Fibroblast of gingiva (primary cell): Measurements from ENCODE around the gene KCTD19.
A peak's percentile ranks its signal among the peaks of the same experiment; 100 is the strongest.
"Not testable (repeated sequence)": the region's sequence is repeated elsewhere in the genome, so short reads cannot be mapped to it uniquely, and the experiment has no call there.

Experiments
- DNase-seq: peaks from one replicate; pipeline ENCODE4 v3.0.0-alpha.2; 2011; ENCODE audit warnings: low read depth

Gene KCTD19

DNA sequence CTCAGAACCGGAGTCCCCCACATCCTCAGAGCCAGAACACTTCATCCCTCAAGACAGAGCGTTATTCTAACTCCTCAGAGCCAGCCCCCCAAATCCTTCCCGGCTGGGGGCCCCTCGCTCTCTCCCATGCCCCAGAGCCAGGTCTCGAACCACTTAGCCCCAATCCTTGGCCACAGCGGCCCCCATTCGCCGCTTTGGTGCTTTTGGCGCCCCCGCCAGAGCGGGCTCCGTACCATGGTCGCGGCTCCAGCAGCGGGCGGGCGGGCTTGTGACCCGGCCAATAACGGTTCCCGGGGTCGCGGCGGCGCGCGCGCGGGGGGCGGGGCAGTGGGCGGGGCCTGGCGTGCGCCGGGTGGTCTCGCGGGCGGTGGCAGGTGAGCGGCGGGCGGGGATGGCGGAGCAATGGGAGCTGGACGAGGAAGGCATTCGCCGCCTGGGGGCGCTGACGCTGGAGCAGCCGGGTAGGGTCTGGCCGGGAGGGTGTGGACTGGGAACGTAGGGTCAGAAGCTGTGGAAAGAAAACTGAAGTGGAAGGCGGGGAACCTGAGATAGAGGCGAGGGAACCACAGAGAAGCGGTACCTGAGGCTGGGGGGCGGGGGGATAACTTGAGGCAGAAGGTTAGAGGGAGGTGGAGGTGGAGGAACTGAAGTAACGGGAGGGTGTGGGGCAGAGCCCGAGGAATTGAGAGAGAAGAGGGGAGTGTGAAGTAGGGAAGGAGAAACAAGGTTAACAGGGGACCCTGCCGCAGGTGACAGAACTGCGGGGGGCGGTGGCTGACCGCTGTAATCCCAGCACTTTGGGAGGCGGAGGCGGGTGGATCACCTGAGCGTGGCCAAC is at the start of gene KCTD19, which contains the start of gene LRRC36:
KCTD19 (minus strand) TSS at position 270 of the 838 bp plus-strand sequence; CDS start at position 236, 34 bp downstream.
LRRC36 (plus strand) TSS at position 344 of the 838 bp plus-strand sequence; CDS start at position 392, 48 bp downstream.
- DNase-seq: no peak

DNA sequence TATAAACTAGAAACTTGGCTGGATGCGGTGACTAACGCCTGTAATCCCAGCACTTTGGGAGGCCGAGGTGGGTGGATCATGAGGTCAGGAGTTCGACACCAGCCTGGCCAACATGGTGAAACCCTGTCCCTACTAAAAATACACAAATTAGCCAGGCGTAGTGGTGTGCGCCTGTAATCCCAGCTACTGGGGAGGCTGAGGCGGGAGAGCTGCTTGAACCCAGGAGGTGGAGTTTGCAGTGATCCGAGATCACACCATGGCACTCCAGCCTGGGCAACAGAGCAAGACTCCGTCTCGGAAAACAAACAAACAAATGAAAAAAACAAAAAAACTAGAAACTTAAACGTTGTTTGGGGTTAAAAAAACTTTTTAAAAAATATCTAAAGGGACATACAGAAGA is 49.5 kb upstream of the KCTD19 start:
- not testable (repeated sequence) for DNase-seq

DNA sequence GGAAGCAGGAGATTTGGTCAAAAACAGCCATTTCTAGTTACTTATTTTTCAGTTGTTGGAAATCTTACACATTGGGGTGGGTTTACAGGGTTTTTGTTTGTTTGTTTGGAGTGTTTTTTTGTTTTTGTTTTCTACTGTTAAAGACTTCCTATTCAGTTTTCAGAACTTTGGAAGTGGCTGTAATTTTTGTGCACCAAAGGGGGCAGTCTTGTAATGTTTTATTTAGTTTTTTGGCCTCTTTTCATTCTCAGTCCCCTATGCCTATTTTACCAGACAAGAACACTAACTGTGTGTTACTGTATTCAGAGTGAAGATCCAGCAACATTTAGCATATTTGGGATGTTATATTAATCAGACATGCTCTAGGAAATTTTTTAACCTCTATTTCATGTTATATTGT is 46.1 kb upstream of the KCTD19 start:
- peak; percentile 17 for DNase-seq

DNA sequence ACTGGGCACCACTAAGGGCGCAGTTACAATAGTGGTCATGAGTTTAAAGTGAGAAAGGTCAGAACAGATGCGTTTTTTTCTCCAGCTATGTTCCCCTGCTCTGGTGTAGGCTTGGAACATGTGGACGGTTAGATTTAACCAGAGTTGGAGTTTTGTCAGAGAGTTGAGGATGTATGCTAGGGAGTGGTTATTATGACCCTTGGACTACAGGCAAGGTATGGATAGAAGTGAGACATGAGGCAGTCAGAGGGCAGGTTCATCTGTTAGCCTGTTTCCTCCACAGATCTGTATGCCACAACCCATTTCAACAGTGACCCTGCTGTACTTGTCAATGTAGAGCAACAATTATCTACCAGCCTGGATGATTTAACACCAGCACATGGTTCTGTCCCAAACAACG is 44.1 kb upstream of the KCTD19 start:
- DNase-seq: no peak

DNA sequence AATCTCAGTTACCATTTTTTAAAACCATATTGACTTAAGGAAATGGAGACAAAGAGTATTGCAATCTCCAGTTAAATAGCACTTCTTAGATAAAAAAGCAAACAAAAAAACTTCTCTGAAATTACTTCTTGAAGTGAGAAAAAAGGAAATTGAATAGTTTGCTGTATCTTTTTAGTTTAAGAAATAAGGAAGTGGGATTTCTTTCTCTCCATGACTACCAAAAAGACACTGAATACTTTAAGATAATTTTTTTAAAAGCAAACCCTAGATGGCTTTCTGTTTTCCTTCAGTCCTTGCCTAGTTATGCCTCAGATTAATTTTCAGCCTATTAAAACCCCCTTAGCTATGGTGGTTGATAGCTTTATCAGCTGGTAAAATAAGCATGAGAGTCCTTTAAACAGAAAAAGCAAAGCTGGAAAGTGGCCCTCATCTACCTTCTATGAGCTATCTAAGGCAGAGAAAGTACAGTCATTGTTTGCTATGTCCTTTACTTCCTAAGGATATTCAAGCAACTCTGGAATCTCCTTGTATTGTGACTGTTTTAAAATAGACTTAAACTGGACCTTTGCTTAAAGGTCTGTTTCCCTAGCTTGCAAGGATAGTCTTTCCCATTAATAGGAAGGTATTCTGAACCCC is 38.2 kb upstream of the KCTD19 start:
- DNase-seq: no peak

DNA sequence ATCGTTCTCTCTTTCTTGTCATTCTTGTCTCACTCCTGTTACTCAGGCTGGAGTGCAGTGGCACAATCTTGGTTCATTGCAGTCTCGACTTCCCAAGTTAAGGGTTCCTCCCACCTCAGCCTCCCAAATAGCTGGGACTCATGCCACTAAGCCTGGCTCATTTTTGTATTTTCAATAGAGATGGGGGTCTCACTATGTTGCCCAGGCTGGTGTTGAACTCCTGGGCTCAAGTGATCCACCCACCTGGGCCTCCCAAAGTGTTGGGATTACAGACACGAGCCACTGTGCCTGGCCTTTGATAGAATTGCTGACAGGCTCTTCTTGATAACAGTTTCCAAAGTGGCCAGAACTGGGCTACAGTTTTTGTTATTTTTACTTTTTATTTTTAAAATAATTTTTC is 34.5 kb upstream of the KCTD19 start:
- no peak for DNase-seq

DNA sequence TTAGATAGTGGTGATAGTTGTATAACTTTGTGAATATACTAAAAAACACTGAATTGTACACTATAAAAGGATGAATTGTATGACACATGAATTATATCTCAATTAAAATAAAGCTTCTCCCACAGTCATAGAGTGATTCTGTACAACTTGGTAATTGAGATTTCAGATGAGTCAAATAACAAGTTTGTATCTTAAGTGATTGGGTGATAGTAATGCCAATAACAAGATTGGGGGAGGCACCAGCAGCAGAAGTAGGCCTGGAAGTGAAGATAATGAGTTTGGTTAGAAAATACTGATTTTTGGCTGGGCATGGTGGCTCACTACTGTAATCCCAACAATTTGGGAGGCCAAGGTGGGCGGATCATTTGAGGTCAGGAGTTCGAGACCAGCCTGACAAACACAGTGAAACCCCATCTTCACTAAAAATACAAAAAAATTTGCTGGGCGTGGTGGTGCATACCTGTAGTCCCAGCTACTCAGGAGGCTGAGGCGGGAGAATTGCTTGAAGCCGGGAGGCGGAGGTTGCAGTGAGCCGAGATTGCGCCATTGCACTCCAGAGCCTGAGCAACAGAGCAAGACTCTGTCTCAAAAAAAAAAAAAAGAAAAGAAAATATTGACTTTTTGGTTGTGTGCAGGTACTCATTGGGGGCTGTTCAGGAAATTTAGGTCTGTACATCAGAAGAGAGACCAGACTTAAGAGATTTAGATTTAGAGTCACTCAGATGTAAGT is 33.2 kb upstream of the KCTD19 start:
- DNase-seq: not testable (repeated sequence)

DNA sequence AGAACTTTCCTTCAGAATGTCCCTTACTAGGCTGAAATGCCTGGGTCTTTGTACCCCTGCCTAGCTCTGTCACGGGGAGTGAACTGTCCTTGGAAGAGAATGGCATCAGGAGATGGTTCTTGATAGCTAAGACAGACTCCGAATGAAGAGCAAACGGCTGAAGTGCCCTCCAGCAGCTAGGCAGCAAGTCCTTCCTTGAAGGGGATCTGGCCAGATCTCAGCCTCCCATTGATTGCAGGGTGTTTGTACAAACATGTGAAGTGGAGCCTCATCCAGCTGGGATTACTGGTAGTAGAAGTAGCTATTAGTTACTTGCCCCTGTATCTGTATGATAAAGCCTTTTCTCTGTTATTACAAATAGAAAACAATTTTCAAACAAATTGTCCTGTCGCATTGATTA is 31.0 kb upstream of the KCTD19 start:
- DNase-seq: no peak

DNA sequence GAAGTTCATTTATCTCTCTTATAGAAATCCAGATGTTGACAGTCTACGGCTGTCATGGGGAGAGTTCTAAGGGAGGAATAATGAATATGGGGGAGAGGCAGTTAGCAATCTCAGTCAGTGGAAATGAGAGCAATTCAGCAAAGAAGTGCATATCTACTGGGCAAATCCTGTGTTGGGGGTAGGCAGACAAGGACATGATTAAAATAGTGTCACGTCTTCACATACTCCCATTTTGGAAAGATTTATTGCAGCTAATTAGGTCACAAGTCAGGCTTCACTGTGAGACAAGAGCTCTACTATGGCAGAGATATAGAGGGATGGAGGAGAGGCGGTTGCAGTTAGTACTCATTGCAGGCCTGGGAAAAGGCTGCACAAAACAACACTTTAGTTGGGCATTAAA is 29.9 kb upstream of the KCTD19 start:
- DNase-seq: no peak

DNA sequence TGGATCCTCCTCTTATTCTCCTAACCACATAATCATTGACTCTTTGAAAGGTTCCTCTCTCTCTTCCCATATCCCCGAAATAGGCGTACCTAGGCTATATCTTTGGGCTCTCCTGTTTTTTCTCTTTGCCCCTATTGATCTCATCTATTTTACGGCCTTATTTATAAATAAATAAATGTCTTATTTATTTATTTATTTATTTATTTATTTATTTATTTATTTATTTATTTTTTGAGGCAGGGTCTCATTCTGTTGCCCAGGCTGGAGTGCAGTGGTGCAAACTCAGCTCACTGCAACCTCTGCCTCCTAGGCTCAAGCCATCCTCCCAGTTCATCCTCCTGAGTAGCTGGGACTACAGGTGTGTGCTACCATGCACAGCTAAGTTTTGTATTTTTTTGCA is 25.9 kb upstream of the KCTD19 start:
- not testable (repeated sequence) for DNase-seq

DNA sequence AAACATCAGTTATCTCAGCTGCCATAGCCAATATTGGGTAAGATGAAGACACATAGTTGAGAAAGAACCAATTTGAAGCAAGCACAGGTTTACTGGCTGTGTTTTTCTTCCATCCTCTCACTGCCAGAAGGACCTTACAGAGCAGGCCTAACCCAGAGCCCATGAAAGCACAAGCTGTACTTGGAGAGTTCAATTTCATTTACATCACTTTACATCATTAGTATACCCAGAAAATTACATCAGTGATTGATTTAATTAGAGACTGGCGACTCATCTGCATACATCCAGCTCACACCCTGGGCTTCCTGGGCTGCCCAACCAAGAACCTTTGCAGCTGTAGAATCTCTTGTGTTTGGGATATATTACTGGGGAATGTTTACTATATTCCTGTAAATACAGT is 23.8 kb upstream of the KCTD19 start:
- no peak for DNase-seq

DNA sequence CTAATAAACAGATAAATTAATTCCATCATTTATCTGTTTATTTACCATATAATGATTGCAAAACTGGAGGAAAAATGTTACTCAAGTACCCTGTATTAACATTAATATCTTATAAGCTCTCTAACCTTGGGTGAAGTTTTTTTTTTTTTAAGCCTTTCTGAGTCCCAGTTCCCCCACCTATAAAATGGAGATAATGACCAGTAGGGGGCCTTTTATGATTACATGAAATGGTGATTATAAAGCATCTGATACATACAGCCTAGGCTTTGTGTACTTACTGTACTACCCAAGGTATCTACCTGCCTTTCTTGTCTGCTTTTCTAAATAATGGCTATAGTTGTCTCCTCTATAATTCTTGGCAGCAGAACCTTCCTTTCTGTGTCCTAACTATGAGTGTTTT is 22.6 kb upstream of the KCTD19 start:
- peak; percentile 6 for DNase-seq

DNA sequence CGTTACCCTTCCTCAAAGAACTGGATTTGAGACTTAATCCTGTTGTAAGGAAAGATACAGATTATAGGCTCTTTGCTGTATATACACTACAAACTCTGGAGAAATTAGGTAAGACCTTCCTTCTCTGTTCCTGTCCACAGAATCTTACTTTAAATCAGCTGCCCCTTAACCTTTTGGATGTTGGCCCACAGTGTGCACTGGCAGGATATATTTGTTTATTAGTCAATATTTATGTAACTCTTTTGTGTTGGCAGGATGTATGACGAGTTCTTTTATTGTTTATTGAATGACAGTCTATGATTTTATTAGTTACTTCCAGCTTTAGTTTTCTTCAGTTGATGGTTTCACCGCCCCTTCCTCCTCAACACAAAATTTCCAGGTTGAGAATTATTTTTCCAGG is 19.8 kb upstream of the KCTD19 start:
- DNase-seq: no peak

DNA sequence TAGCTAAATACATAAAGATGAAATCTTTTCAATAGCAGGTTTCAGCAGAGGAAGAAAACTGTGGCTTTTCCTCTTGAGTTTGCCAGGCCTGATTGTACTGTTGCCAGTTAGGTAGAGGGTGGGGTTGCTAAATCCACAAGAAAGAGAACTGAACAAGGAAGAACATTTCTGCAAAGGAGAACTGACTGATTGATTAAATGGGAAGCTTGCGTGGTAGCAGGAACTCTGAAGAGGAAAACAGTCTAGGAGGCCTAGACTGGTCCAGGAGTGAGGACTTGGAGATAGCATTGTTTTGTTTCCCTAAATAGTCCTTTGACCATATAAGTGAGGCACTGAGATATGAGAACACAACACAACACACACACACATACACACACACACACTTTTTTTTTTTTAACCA is 18.9 kb upstream of the KCTD19 start:
- DNase-seq: no peak

DNA sequence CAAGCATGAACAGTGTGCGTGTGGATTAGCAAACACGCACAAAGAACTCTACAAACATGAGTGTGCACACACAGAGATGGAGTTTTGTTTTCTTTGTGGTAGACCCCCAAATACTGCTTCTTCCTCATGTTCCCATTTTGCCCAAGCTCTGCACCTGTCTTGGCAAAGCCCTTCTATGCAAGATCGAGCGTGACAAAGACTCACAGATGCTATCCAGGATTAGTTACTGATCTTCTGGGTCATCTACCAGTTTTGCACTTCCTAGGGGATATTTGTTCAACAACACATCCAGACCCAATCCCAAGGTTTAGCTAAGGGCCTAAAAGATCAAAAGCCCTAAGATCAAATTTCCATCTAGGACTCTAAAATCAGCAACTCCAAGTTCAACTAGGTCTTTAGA is 16.1 kb upstream of the KCTD19 start:
- no peak for DNase-seq

DNA sequence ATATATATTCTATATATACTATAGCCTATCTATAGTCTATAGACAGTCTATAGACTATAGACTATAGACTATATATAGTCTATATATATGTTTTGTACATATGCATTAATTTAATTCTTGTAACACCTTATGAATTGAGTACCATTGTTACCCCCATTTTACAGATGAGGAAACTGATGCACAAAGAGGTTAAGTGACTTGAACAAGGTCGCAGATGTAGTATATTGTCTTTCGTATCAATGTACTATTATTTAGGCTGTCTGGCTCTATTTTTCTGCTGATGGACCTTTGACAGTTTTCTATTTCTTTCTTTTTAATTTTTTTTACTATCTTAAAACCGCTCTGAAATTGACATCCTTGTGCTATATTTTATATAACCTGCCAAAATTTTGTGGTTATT is 14.7 kb upstream of the KCTD19 start:
- DNase-seq: no peak

DNA sequence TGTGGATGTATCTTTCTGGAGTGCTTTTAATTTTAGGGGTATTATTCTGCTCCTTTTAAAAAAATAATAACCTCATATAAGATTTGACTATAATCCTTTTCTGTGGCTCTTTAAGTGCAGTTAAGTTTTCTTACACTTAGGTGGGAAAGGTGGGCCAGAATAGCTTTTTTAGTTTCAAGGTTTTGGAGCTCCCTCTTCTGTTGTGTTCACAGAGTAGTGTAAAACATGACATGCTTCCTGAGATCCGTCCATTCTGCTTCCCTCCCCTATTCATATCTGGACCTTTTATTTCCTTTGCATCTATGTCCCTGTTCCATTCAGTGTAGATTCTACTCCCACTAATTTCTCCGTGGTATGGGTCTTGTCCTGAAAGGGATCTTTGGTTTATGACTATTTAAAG is 12.9 kb upstream of the KCTD19 start:
- DNase-seq: peak; percentile 19

DNA sequence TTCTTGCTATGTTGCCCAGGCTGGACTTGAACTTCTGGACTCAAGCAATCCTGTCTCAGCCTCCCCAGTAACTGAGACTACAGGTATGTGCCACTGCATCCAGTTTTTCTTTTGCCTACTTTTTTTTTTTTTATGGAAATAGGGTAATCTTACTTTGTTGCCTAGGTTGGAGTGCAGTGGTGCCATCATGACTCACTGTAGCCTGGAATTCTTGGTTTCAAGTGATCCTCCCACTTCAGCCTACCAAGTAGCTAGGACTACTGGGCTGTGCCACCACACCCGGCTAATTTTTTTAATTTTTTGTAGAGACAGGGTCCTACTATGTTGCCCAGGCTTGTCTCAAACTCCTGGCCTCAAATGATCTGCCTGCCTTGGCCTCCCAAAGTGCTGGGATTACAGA is 10.1 kb upstream of the KCTD19 start:
- DNase-seq: no peak

DNA sequence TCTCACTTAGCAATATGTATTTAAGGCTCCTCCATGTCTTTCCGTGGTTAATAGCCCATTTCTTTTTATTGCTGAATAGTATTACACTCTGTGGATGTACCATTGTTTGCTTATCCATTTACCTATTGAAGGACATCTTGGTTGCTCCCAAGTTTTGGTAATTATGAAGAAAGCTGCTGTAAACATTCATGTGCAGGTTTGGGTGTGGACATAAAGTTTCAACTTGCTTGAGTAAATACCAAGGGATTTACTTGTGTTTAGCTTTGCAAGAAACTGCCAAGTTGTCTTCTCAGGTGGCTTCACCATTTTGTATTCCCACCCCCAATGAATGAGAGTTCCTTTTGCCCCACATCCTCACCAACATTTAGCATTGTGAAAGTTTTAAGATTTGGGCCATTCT is 9.6 kb upstream of the KCTD19 start:
- no peak for DNase-seq

DNA sequence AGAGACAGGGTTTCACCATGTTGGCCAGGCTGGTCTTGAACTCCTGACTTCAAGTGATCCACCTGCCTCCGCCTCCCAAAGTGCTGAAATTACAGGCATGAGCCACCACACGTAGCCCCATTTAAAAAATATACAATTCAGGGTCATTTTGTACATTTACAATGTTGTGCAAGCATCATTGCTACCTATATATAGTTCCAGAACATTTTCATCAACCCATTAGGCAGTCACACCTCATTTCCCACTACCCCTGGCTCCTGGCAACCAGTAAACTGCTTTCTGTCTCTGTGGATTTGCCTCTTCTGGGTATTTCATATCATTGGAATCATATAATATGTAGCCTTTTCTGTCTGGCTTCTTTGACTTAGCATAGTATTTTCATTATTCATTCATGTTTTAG is 6.8 kb upstream of the KCTD19 start:
- DNase-seq: no peak

DNA sequence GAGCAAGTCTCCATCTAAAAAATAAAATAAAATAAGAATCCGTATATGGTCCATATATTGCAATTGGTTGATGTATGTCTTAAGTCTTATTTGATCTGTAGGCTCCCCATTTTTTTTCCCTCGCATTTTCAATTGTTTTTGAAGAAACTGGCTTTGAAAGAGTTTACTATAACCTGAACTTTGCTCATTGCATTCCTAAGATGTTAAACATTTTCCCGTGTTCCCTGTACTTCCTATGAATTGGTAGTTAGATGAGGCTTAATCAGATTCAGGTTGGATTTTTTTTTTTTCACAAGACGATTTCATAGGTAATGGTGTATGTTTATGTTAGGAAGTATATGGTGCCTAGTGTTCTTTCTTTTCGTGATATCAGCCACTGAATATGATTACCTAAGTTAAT is 3.4 kb upstream of the KCTD19 start:
- DNase-seq: no peak

DNA sequence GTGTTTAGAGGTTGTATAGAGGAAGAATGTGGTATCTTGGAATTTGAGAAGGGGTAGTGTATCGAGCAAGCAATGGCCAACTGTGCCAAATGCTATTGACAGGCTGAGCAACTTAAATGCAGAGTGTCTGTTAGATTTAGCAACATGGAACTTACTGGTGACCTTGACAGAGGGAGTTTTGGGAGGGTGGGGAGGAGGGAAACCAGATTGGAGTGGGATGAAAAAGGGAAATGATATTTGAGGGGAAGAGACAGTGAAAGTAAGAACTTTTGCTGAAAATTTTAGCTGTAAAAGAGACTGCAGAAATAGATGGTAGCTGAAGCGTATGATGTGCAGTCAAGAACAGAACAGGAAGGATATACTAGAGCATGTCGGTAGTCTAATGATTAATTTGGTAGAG is 1.2 kb upstream of the KCTD19 start:
- no peak for DNase-seq

DNA sequence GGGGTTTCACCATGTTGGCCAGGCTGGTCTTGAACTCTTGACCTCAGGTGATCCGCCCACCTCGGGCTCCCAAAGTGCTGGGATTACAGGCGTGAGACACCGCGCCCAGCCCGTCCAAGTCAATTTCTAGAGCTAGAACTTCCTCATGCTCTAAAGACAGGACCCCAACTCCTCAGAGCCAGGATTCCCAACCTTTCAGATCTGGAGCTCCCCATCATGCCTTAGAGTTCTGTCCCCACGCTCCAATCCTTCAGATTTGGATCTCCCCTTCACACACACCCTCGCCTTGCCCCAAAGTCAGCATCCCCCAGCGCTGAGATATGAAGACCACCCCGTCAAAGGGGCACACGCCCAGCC is 448 bp downstream of the KCTD19 start:
- DNase-seq: no peak
